Naive thymus-derived CD8-positive, alpha-beta T cell (primary cell): ENCODE data around the gene ZIC5. TPM values are rescaled to one million over a fixed set of nuclear protein-coding genes. Genes with fewer than 3 reads are reported as not detected.

Experiments used
- ATAC-seq, 2 donors: fragments of 150-1000 bp; cut with Tn5 transposase in 1 of 2; sonication (Bioruptor Pico), chemical (Tn5 transposase) in 1 of 2; 1 replicate in 1 of 2; 2 replicates in 1 of 2; pipeline ENCODE4 v1.10.0; 2021; ENCODE audit warnings: mild to moderate bottlenecking in 2 of 2, moderate library complexity in 2 of 2
- POLR2A ChIA-PET: fragments of 350-600 bp; sonication (Branson Sonifier 250); formaldehyde crosslinking; loops from one replicate; lab custom pipeline; 2021; ENCODE audit warnings: antibody characterized with exemption; lab: Charles Lee
- DNase-seq, 10 donors: peaks; one replicate each; pipeline versions ENCODE4 v3.0.0 to v3.0.0-alpha.2; 2020 to 2022
- H3K27ac Mint-ChIP-seq, 10 donors: one replicate each; pipeline ENCODE4 v1.8.0; 2020 to 2022; ENCODE audit warnings: mild to moderate bottlenecking in 10 of 10, mixed read lengths in 10 of 10, moderate library complexity in 4 of 10, inconsistent platforms in 1 of 10
- H3K27me3 Mint-ChIP-seq, 5 donors: one replicate each; pipeline ENCODE4 v1.8.0; 2021 to 2022; ENCODE audit warnings: mixed read lengths in 5 of 5
- H3K36me3 Mint-ChIP-seq, 3 donors: one replicate each; pipeline ENCODE4 v1.8.0; 2020 to 2022; ENCODE audit warnings: mixed read lengths in 3 of 3, mild to moderate bottlenecking in 2 of 3, inconsistent platforms in 1 of 3
- H3K4me1 Mint-ChIP-seq, 4 donors: one replicate each; pipeline ENCODE4 v1.8.0; 2021 to 2022; ENCODE audit warnings: mixed read lengths in 4 of 4
- H3K4me3 Mint-ChIP-seq, 10 donors: one replicate each; pipeline ENCODE4 v1.8.0; 2020 to 2022; ENCODE audit warnings: mild to moderate bottlenecking in 10 of 10, mixed read lengths in 10 of 10, moderate library complexity in 6 of 10, inconsistent platforms in 1 of 10
- H3K9me3 Mint-ChIP-seq, 9 donors: one replicate each; pipeline ENCODE4 v1.8.0; 2020 to 2022; ENCODE audit warnings: mixed read lengths in 9 of 9, mild to moderate bottlenecking in 3 of 9, inconsistent platforms in 1 of 9, moderate library complexity in 1 of 9
- polyA plus RNA-seq, 3 donors: library from polyadenylated mRNA; unstranded; fragments of 300-500 nt; fragmentation: Illumina TruSeq; gene quantifications; one replicate each; pipeline ENCODE4 v1.2.3, GENCODE V29; 2021
- total RNA-seq, 8 experiments: library from RNA in 2 of 8; stranded (reverse) in 2 of 8; gene quantifications; one replicate each; pipeline ENCODE4 v1.2.3 and lab custom pipeline; 2021 to 2026

ZIC5 gene
- total and polyA plus RNA-seq, 5 experiments from 2014 or later: not detected

DNA sequence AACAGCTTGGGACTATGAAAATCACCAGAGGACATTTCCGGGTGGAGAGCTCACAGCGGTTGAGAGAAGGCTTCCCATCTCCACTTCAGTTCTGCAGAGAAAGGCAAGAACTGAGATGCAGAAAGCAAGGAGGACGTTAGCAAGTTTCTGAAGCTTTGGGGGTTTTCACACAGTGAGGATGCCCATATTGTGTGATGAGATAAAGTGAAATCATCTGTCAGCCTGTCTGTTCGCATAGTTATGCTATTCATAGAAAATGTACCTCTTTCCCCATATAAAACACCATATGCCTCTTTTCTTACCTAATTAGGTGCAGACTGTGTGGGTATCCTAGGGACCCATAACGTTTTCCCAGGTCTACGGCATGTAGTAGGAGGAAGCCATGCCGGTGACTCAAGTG lies 27.5 kb downstream of the ZIC5 start:
- Mint-ChIP-seq H3K27me3 (peaks cover 16 to 64% (median 51%) of the 10 kb centered on the region in 5 donors), H3K4me1 (no peaks in the 10 kb centered on the region), H3K36me3 (no peaks in the 10 kb centered on the region), H3K27ac (no peak overlapping the region), H3K4me3 (no peak overlapping the region), H3K9me3 (peaks cover 0 to 2% (median 0%) of the 10 kb centered on the region in 9 donors)
- POLR2A ChIA-PET: no interaction called here
- ATAC-seq: no peak
- DNase-seq: no peak

DNA sequence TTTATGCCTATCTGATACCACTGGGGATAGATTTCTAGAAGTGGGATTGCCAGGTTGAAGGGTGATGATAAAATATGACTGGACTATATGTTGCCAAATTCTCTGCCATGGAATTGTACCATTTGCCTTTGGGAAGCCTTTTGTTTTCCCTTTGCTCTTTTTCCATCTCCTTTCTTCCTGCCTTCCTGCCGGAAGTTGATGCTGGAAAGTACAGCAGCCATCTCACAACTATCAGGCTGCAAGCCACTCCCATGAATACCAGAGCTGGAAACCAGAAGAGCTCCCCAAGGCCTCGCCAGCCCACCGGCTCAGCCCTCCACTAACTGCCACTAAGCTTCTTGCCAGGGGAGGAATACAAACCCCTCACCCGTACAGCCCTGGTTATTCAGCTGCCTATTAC lies 29.7 kb downstream of the ZIC5 start:
- Mint-ChIP-seq H3K27me3 (peaks cover 14 to 51% (median 35%) of the 10 kb centered on the region in 5 donors), H3K36me3 (no peaks in the 10 kb centered on the region), H3K27ac (no peak overlapping the region)

DNA sequence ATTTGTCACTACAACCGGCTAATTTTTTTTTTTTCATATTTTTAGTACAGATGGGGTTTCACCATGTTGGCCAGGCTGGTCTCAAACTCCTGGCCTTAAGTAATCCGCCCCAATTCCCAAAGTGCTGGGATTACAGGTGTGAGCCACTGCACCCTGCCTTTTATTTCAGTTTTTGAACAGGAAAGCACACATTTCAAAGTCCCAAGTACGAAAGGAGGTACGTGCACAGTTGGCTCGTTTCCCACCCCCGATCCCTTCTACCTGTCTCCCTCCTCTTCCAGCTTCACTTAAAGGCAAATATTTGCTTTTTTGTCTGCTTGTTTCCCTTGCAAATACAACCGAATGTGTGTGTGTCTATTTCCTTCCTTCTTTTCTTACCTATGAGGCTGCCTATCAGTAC lies 30.5 kb downstream of the ZIC5 start:
- H3K36me3 Mint-ChIP-seq: no peaks in the 10 kb centered on the region
- no peak overlapping the region for H3K27ac Mint-ChIP-seq
- peaks cover 9 to 48% (median 32%) of the 10 kb centered on the region in 5 donors for H3K27me3 Mint-ChIP-seq
- no peaks in the 10 kb centered on the region for H3K4me1 Mint-ChIP-seq
- ATAC-seq (no peak), DNase-seq (no peak)
- POLR2A ChIA-PET: no interaction called here
- H3K9me3 Mint-ChIP-seq: peaks cover 0 to 2% (median 0%) of the 10 kb centered on the region in 9 donors
- no peak overlapping the region for H3K4me3 Mint-ChIP-seq

More for the DNA sequence above, 29.7 kb downstream of the ZIC5 start:
- Mint-ChIP-seq H3K4me1 (no peaks in the 10 kb centered on the region), H3K9me3 (peaks cover 0 to 2% (median 0%) of the 10 kb centered on the region in 9 donors), H3K4me3 (no peak overlapping the region)
- POLR2A ChIA-PET: no interaction called here
- ATAC-seq: no peak
- DNase-seq: no peak

DNA sequence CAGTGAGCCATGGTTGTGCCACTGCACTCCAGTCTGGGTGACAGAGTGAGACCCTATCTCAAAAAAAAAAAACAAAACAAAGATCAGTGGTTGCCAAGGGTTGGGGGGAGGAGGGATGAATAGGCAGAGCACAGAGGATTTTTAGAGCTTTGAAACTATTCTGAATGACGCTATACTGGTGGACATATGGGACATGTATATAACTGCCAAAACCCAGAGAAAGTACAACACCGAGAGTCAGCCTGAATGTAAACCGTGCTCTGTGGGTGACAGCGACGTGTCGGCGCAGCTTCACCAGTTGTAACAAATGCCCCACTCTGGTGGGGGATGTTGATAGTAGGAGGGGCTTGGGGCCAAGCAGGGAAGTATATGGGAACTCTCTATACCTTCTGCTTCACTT lies 32.9 kb downstream of the ZIC5 start:
- no peak for ATAC-seq
- Mint-ChIP-seq H3K4me3 (no peak overlapping the region), H3K9me3 (peaks cover 0 to 2% (median 0%) of the 10 kb centered on the region in 9 donors), H3K27ac (no peak overlapping the region), H3K4me1 (no peaks in the 10 kb centered on the region), H3K27me3 (peaks cover 7 to 47% (median 40%) of the 10 kb centered on the region in 5 donors), H3K36me3 (no peaks in the 10 kb centered on the region)
- DNase-seq: no peak
- POLR2A ChIA-PET: no interaction called here

DNA sequence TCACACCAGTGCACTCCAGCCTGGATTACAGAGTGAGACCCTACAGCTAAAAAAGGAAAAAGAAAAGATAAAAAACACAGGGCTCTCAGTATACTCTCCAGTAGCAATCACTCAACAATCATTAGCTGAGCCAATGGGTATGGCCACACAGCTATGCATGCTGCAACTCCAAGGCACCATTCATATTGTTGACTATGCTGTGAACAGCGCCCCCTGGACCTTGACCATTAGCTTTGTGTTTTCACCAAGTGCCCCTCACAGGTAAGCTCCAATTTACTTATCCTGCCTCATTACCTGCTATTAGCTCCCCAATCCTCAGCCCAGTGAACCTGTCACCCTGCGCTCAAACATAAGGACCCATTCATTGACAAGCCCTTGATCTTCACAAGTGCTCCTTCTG lies 35.8 kb downstream of the ZIC5 start:
- peaks cover 2 to 41% (median 33%) of the 10 kb centered on the region in 5 donors for H3K27me3 Mint-ChIP-seq
- ATAC-seq: no peak

DNA sequence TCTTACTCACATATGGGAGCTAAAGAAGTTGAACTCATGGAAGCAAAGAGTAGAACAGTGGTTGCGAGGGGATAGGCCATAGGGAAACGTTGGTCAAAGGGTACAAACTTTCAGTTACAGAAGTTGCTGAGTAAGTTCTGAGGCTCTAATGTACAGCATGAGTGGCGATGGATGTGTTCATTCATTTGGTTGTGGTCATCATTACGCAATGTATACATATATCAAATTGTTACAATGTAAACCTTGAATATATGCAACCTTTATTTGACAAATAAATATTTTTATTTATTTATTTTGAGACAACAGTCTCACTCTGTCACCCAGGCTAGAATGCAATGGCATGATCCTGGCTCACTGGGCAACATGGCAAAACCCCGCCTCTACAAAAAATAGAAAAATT lies 38.7 kb downstream of the ZIC5 start:
- Mint-ChIP-seq H3K4me1 (peaks cover 0 to 6% (median 5%) of the 10 kb centered on the region in 4 donors), H3K36me3 (no peaks in the 10 kb centered on the region), H3K27me3 (peaks cover 3 to 38% (median 24%) of the 10 kb centered on the region in 5 donors), H3K9me3 (no peaks in the 10 kb centered on the region), H3K4me3 (no peak overlapping the region), H3K27ac (no peak overlapping the region)
- ATAC-seq (no peak), DNase-seq (no peak)
- POLR2A ChIA-PET: no interaction called here

More for the DNA sequence above, 35.8 kb downstream of the ZIC5 start:
- H3K9me3 Mint-ChIP-seq: no peaks in the 10 kb centered on the region
- POLR2A ChIA-PET: no interaction called here
- peaks cover 0 to 3% (median 0%) of the 10 kb centered on the region in 4 donors for H3K4me1 Mint-ChIP-seq
- no peak overlapping the region for H3K4me3 Mint-ChIP-seq
- DNase-seq: no peak
- no peaks in the 10 kb centered on the region for H3K36me3 Mint-ChIP-seq
- no peak overlapping the region for H3K27ac Mint-ChIP-seq

DNA sequence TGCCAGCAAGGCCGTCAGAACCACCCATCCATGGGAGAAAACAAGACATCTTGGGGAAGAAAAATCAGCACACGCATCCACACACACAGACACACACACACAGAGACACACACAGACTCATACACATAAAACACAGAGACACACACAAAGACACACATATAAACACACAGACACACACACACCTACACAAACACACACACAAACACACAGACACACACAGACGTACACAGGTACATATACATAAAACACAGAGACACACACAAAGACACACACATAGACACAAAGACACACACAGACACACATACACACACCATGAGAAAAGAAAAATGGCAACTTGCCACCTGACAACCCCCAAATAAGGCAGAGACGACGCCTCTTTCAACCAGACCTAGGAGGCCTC lies 40.6 kb downstream of the ZIC5 start:
- Mint-ChIP-seq H3K27me3 (peaks cover 5 to 42% (median 18%) of the 10 kb centered on the region in 5 donors), H3K27ac (peak overlapping the region in 1 of 10 donors; percentile 3), H3K4me3 (no peak overlapping the region), H3K9me3 (no peaks in the 10 kb centered on the region), H3K36me3 (no peaks in the 10 kb centered on the region), H3K4me1 (peaks cover 0 to 6% (median 5%) of the 10 kb centered on the region in 4 donors)
- ATAC-seq (no peak), DNase-seq (no peak)
- POLR2A ChIA-PET: no interaction called here

DNA sequence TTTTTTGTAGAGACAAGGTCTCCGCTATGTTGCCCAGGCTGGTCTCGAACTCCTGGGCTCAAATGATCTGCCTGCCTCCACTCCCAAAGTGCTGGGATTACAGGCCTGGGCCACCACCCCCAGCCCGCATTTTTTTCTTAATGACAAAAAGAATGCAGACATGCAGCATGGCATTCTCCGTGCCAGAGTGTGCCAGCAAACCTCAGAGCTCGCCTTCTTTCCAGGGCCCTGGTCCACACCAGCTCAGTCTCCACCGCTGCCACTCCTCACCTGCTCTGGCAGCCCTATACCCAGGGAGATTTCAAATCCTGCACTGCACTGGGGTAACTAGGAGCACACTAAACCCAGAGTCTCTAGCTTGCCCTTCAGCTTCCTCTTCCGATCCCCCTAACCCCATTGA lies 41.7 kb downstream of the ZIC5 start:
- Mint-ChIP-seq H3K27ac (no peak overlapping the region), H3K4me1 (peaks cover 0 to 6% (median 5%) of the 10 kb centered on the region in 4 donors), H3K27me3 (peaks cover 4 to 47% (median 24%) of the 10 kb centered on the region in 5 donors), H3K9me3 (no peaks in the 10 kb centered on the region), H3K4me3 (no peak overlapping the region), H3K36me3 (no peaks in the 10 kb centered on the region)
- ATAC-seq (no peak), DNase-seq (no peak)
- POLR2A ChIA-PET: no interaction called here

DNA sequence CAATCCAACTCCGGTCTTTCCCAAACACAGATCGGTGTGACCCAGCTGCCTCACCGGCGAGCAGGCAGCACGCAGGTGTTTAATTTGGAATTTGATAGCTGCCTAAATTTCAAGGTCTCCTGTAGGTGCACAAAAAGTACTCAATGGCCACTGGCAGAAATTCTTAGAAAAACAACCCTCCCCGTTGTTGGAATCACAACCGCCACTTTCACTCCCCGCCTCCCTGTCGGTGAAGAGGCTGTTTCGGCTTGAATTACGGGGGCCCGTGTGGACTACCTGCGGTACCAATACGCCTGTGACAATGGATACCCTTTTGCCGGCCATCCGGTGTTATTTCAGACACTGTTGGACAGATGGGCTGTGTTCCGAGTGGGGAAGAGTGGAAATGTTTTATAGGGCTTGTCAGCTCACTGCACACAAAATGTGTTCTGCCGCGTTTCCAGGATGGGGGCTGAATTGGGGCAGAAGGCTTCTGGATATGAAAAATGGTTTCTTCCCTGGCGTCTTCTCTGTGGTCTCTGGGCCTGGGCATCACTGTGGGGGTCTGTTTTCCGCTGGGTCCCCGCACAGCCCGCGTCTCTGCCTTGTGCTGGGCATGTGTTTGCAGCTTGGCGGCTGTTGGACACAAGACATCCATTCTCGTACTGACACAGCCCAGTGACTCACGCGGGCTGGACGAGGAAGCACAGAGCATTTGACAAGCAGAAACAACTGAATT lies 45.4 kb downstream of the ZIC5 start:
- DNase-seq (no peak), ATAC-seq (no peak)
- POLR2A ChIA-PET: interaction anchor here (0.6 kb wide), 1 partner anchor 109 kb away, joined by 4 read pairs; no protein-coding TSS in a partner anchor
- H3K4me1 Mint-ChIP-seq: peaks cover 0 to 6% (median 5%) of the 10 kb centered on the region in 4 donors
- H3K27me3 Mint-ChIP-seq: peaks cover 14 to 65% (median 30%) of the 10 kb centered on the region in 5 donors
- H3K36me3 Mint-ChIP-seq: peaks cover 0 to 4% (median 0%) of the 10 kb centered on the region in 3 donors
- H3K4me3 Mint-ChIP-seq: no peak overlapping the region
- H3K9me3 Mint-ChIP-seq: peaks cover 0 to 9% (median 2%) of the 10 kb centered on the region in 9 donors
- no peak overlapping the region for H3K27ac Mint-ChIP-seq

DNA sequence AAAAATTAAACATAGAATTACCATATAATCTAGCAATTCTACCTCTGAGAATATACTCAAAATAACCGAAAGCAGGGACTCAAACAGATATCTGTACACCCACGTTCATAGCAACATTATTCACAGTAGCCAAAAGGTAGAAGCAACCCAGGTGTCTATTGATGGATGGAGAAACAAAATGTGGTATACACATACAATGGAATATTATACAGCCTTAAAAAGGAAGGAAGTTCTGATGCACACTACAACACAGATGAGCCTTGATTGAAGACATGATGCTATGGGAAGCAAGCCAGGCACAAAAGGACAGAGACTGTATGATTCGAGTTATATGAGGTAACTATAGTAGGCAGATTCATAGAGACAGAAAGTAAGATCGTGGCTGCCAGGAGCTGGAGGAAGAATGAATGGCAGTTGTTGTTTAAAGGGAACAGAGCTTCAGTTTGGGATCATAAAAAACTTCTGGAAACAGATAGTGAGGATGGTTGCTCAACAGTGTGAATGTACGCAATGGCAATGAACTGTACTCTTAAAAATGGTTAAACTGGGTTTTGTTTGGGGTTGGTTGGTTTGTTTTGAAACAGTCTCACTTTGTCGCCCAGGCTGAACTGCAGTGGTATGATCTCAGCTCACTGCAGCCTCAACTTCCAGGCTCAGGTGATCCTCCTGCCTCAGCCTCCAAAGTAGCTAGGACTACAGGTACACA lies 47.5 kb downstream of the ZIC5 start:
- Mint-ChIP-seq H3K36me3 (peaks cover 0 to 4% (median 0%) of the 10 kb centered on the region in 3 donors), H3K4me1 (no peaks in the 10 kb centered on the region), H3K27ac (no peak overlapping the region), H3K27me3 (peaks cover 14 to 49% (median 28%) of the 10 kb centered on the region in 5 donors), H3K4me3 (no peak overlapping the region), H3K9me3 (peaks cover 0 to 9% (median 2%) of the 10 kb centered on the region in 9 donors)
- ATAC-seq (no peak), DNase-seq (no peak)
- POLR2A ChIA-PET: no interaction called here

DNA sequence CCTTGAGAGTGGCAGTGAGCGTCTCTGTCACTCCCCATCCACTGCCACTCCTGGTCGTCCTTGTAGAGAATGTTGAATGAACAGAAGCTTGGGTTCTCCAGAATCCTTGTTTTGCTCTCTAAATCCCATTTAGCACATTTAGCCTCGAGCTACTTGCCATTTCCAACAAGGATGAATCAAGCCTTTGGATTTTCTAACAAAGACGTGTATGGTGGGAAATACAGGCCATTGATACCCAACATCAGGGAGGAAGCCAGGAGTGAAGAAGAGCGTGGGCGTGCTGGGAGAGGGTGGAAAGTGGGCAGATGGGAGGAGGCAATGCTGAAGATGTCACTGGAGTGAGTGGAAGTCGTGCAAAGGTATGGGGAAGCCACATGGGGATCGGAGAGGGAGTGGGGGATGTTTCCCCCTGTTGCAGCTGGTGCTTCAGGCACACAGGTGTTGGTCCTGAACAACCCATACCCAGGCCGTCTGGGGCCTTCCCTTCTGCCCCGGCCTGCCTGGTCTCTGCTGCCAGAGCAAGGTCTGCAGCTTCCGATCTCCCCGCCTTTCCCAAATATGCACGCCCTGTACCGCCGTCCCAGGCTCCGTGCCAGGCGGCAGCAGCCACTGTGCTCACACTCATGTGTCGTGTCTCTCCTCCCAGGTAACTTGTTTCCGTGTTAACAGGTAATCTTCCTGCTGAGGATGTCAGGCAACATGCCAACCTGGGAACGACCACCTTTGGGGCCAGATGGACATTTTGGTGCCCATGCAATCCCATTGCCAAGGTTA lies 48.7 kb downstream of the ZIC5 start:
- POLR2A ChIA-PET: interaction anchor here (0.6 kb wide), 1 partner anchor 291 kb away, joined by 3 read pairs; no protein-coding TSS in a partner anchor
- Mint-ChIP-seq H3K4me1 (no peaks in the 10 kb centered on the region), H3K36me3 (peaks cover 0 to 4% (median 0%) of the 10 kb centered on the region in 3 donors), H3K9me3 (peaks cover 0 to 9% (median 2%) of the 10 kb centered on the region in 9 donors), H3K4me3 (no peak overlapping the region), H3K27ac (no peak overlapping the region), H3K27me3 (peaks cover 12 to 49% (median 30%) of the 10 kb centered on the region in 5 donors)
- ATAC-seq (no peak), DNase-seq (no peak)

DNA sequence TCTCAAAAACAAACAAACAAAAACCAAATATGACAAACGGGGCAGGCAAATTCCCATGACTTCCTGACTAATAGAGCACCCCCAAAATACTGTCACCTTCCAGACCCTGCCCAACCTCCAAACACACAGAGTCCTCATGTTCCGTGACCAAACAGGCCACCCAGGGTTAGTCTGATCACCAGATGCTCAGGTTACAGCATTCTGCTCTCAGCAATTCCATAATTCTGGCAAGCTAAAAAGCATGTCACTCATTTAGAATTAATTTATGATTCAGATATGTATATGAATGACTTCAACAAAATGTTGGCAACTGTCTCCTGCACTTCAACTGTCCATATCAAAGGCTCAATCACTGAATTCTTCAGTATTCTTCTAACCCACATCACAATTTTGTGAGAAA lies 52.4 kb downstream of the ZIC5 start:
- POLR2A ChIA-PET: no interaction called here
- DNase-seq (no peak), ATAC-seq (no peak)
- Mint-ChIP-seq H3K27me3 (peaks cover 16 to 39% (median 24%) of the 10 kb centered on the region in 5 donors), H3K9me3 (peaks cover 0 to 6% (median 2%) of the 10 kb centered on the region in 9 donors), H3K4me1 (peaks cover 2 to 7% (median 3%) of the 10 kb centered on the region in 4 donors), H3K4me3 (no peak overlapping the region), H3K27ac (no peak overlapping the region), H3K36me3 (peaks cover 0 to 3% (median 0%) of the 10 kb centered on the region in 3 donors)
